MM.1S (cell line): ENCODE results near the gene RBM43.

ENCODE experiments used
- EZH2phosphoT487 ChIP-seq: fragments of 300-600 bp; sonication (generic); IDR thresholded peaks from 2 replicates; pipeline ENCODE4 v1.6.1; 2018; ENCODE audit warnings: antibody characterized with exemption, low read length
- TF ChIP-seq, protein P1 (sequence below): fragments of 300-600 bp; sonication (generic); IDR thresholded peaks from 2 replicates; pipeline ENCODE4 v1.5.1; 2016; ENCODE audit warnings: antibody characterized with exemption, low read length, mixed read lengths

- TF ChIP-seq EZH2phosphoT487 = no peak
- TF ChIP-seq, protein P1, sequence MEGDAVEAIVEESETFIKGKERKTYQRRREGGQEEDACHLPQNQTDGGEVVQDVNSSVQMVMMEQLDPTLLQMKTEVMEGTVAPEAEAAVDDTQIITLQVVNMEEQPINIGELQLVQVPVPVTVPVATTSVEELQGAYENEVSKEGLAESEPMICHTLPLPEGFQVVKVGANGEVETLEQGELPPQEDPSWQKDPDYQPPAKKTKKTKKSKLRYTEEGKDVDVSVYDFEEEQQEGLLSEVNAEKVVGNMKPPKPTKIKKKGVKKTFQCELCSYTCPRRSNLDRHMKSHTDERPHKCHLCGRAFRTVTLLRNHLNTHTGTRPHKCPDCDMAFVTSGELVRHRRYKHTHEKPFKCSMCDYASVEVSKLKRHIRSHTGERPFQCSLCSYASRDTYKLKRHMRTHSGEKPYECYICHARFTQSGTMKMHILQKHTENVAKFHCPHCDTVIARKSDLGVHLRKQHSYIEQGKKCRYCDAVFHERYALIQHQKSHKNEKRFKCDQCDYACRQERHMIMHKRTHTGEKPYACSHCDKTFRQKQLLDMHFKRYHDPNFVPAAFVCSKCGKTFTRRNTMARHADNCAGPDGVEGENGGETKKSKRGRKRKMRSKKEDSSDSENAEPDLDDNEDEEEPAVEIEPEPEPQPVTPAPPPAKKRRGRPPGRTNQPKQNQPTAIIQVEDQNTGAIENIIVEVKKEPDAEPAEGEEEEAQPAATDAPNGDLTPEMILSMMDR = no peak
Observed at GRCh38 chr2:151305129-151305691, 43.5 kb upstream of the RBM43 start.
